Calu3 (cell line): ENCODE measurements around the gene POU3F2. TPM values are rescaled to one million over a fixed set of nuclear protein-coding genes. Genes with fewer than 3 reads are reported as not detected.

Source experiments
- BruUV-seq: library from RNA; stranded (reverse); fragments of 400-500 nt; replicated peaks from 2 replicates; lab custom pipeline; 2021; lab: Mats Ljungman, UMichigan
- CTCF ChIA-PET: fragments of 300-600 bp; sonication (Branson Sonifier 250); formaldehyde crosslinking; loops from one replicate; lab custom pipeline; 2022; ENCODE audit warnings: antibody characterized with exemption; lab: Charles Lee
- DNase-seq: peaks from one replicate; pipeline ENCODE4 v3.0.0; 2022
- H3K27ac Mint-ChIP-seq: one replicate; pipeline ENCODE4 v1.8.0; 2022; ENCODE audit warnings: mixed read lengths; ENCODE audit not compliant: unreplicated experiment
- H3K27me3 Mint-ChIP-seq: one replicate; pipeline ENCODE4 v1.8.0; 2022; ENCODE audit warnings: mixed read lengths; ENCODE audit not compliant: unreplicated experiment
- H3K36me3 Mint-ChIP-seq: one replicate; pipeline ENCODE4 v1.8.0; 2022; ENCODE audit warnings: mild to moderate bottlenecking, moderate library complexity, mixed read lengths; ENCODE audit not compliant: insufficient read depth, unreplicated experiment
- H3K4me1 Mint-ChIP-seq: one replicate; pipeline ENCODE4 v1.8.0; 2022; ENCODE audit warnings: mild to moderate bottlenecking, low read depth, mixed read lengths; ENCODE audit not compliant: unreplicated experiment
- H3K4me3 Mint-ChIP-seq: one replicate; pipeline ENCODE4 v1.8.0; 2022; ENCODE audit warnings: mild to moderate bottlenecking, low read depth, moderate library complexity, mixed read lengths; ENCODE audit not compliant: unreplicated experiment
- H3K9me3 Mint-ChIP-seq: one replicate; pipeline ENCODE4 v1.8.0; 2022; ENCODE audit warnings: low read depth, mixed read lengths; ENCODE audit not compliant: unreplicated experiment
- intact Hi-C: fragments of 100-400 bp; cut with micrococcal nuclease; formaldehyde crosslinking; loops from one replicate; pipeline ENCODE4 v1.10.0; 2022; ENCODE audit not compliant: unreplicated experiment
- total RNA-seq: library from RNA; stranded (reverse); gene quantifications from 2 replicates; pipeline ENCODE4 v1.2.3, GENCODE V29; 2022
- TF ChIP-seq, protein P1 (sequence below): fragments of 200-600 bp; IDR thresholded peaks from one replicate; pipeline ENCODE4 v1.8.0; 2022; ENCODE audit warnings: antibody characterized with exemption; ENCODE audit not compliant: unreplicated experiment

POU3F2 gene
- total RNA-seq, 1 experiment from 2014 or later: not detected

DNA sequence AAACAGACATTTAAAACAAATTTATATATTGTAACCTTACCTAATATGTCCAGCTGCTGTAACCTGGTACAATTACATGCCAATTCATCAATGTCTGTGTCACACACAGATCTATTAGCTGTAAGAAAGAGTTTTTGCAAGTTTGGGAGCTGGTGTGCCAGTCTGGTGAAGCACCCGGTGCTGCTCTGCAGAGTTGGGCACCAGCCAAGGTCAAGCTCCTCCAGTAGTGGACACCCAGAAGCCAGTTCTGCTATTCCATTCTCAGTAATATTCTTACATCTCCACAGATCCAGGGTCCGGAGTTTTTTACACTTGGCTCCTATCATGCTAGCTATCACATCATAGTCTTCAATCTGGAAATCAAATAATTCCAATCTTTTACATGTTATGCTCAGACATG lies 41.0 kb downstream of the POU3F2 start:
- H3K4me1 Mint-ChIP-seq: no peaks in the 10 kb centered on the region
- DNase-seq: no peak
- intact Hi-C loops: no loop called here
- H3K36me3 Mint-ChIP-seq: no peaks in the 10 kb centered on the region
- BruUV-seq: no TSS peak
- H3K4me3 Mint-ChIP-seq: no peak overlapping the region
- H3K27me3 Mint-ChIP-seq: no peaks in the 10 kb centered on the region
- H3K9me3 Mint-ChIP-seq: no peaks in the 10 kb centered on the region
- H3K27ac Mint-ChIP-seq: no peak overlapping the region
- TF ChIP-seq, protein P1, sequence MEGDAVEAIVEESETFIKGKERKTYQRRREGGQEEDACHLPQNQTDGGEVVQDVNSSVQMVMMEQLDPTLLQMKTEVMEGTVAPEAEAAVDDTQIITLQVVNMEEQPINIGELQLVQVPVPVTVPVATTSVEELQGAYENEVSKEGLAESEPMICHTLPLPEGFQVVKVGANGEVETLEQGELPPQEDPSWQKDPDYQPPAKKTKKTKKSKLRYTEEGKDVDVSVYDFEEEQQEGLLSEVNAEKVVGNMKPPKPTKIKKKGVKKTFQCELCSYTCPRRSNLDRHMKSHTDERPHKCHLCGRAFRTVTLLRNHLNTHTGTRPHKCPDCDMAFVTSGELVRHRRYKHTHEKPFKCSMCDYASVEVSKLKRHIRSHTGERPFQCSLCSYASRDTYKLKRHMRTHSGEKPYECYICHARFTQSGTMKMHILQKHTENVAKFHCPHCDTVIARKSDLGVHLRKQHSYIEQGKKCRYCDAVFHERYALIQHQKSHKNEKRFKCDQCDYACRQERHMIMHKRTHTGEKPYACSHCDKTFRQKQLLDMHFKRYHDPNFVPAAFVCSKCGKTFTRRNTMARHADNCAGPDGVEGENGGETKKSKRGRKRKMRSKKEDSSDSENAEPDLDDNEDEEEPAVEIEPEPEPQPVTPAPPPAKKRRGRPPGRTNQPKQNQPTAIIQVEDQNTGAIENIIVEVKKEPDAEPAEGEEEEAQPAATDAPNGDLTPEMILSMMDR: no peak
- CTCF ChIA-PET: no interaction called here

DNA sequence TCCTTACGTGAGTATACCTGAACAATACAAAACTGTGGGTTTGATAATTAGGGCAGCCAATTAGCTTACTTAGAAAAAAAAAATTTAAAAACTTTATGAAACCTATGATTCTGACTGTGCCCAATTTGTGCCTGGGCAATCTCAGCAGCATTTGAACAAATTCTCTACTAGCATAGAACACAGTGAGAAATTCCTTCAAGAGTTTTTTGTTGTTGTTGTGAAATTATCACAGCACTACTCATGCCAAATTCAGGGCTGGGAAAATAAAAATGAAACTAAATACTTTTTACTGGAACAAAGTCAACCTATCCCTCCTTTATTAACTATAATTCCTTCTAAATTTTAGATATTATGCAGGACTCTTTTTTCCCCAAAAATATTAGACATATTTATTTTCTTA lies 42.9 kb downstream of the POU3F2 start:
- H3K9me3 Mint-ChIP-seq: no peaks in the 10 kb centered on the region
- no peak overlapping the region for H3K4me3 Mint-ChIP-seq
- BruUV-seq: no TSS peak
- no peak overlapping the region for H3K27ac Mint-ChIP-seq
- no peaks in the 10 kb centered on the region for H3K36me3 Mint-ChIP-seq
- no peaks in the 10 kb centered on the region for H3K27me3 Mint-ChIP-seq
- no peak for DNase-seq
- intact Hi-C loops: no loop called here
- no peaks in the 10 kb centered on the region for H3K4me1 Mint-ChIP-seq
- CTCF ChIA-PET: no interaction called here
- TF ChIP-seq, protein P1: no peak

DNA sequence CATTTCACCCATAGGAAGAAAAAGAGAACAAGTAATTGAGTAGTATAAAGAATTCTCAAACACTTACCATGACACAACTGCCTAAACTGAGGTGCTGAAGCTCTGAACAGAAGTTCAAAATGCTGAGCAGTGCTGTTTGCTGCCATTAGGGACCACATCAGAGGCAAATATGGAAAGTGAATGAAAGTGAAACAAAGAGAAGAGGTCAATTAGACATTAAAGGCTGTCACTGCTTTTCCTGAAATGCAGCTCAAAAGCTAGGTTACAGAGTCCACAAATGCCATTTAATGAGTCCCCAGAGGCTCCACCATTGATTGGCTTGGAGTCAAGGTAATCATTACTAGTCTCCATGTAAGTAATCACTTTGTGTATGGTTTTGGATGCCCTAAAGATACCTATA lies 46.1 kb downstream of the POU3F2 start:
- no peak overlapping the region for H3K27ac Mint-ChIP-seq
- H3K9me3 Mint-ChIP-seq: no peaks in the 10 kb centered on the region
- TF ChIP-seq, protein P1: no peak
- no TSS peak for BruUV-seq
- no peaks in the 10 kb centered on the region for H3K36me3 Mint-ChIP-seq
- no peak overlapping the region for H3K4me3 Mint-ChIP-seq
- no peak for DNase-seq
- H3K27me3 Mint-ChIP-seq: no peaks in the 10 kb centered on the region
- CTCF ChIA-PET: no interaction called here
- intact Hi-C loops: no loop called here
- no peaks in the 10 kb centered on the region for H3K4me1 Mint-ChIP-seq

DNA sequence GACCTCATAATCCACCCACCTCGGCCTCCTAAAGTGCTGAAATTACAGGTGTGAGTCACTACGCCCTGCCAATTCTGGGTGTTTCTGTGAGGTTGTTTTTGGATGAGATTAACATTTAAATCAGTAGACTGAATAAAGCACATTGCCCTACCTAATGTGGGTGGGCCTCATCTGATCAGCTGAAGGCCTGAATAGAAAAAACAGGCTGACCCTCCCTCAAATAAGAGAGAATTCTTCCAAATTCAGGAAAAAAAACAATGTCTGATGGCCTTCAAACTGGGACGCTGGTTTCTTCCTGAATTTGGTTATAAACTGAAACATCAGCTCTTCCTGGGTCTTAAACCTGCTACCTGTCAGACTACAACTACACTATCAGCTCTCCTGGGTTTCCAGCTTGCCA lies 51.0 kb downstream of the POU3F2 start:
- Mint-ChIP-seq H3K4me3 (no peak overlapping the region), H3K27me3 (no peaks in the 10 kb centered on the region), H3K36me3 (no peaks in the 10 kb centered on the region), H3K9me3 (no peaks in the 10 kb centered on the region), H3K4me1 (no peaks in the 10 kb centered on the region), H3K27ac (no peak overlapping the region)
- intact Hi-C loops: no loop called here
- no peak for DNase-seq
- TF ChIP-seq, protein P1: no peak
- no TSS peak for BruUV-seq
- CTCF ChIA-PET: no interaction called here

DNA sequence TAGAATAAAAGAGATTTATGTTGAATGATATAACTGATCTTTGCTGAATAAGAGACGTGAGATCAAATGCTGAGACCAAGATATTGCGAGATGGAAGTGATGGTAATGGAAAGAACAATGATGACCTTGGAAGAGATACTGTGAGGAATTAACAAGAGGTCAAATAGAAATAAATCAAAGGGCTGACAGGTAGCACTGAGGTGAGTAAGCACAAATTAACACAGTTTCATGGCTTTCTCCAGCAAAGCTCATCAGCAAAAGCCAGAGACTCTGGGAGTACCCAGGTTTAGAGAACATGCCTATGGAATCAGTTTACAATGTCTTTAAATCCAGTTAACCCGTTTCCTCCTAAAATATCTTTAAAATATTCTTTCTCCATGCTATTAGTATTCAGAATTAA lies 53.3 kb downstream of the POU3F2 start:
- CTCF ChIA-PET: no interaction called here
- Mint-ChIP-seq H3K36me3 (no peaks in the 10 kb centered on the region), H3K4me1 (no peaks in the 10 kb centered on the region), H3K4me3 (no peak overlapping the region), H3K27ac (no peak overlapping the region), H3K27me3 (no peaks in the 10 kb centered on the region), H3K9me3 (no peaks in the 10 kb centered on the region)
- TF ChIP-seq, protein P1: no peak
- intact Hi-C loops: no loop called here
- no peak for DNase-seq
- BruUV-seq: no TSS peak
